ENCODE results near the gene RIPPLY1.
"Not testable (repeated sequence)": the region's sequence is repeated elsewhere in the genome, so short reads cannot be mapped to it uniquely, and the experiment has no call there.

Gene RIPPLY1

GRCh38 chrX:106905064-106905708 is 2.0 kb upstream of the RIPPLY1 start:
- no peak for DNase-seq

GRCh38 chrX:106903856-106904528 is 851 bp upstream of the RIPPLY1 start:
- no peak for DNase-seq

GRCh38 chrX:106902684-106903083 is 457 bp downstream of the RIPPLY1 start:
- DNase-seq: no peak

GRCh38 chrX:106901781-106902219 is 1.3 kb downstream of the RIPPLY1 start:
- DNase-seq: no peak

- DNase-seq: no peak
Observed at GRCh38 chrX:106901341-106901740, 1.8 kb downstream of the RIPPLY1 start.

GRCh38 chrX:106899841-106900240 is 3.3 kb downstream of the RIPPLY1 start:
- DNase-seq: no peak

GRCh38 chrX:106899276-106899675 is 3.9 kb downstream of the RIPPLY1 start:
- DNase-seq: no peak

- no peak for DNase-seq
Observed at GRCh38 chrX:106898462-106898861, 4.7 kb downstream of the RIPPLY1 start.

- no peak for DNase-seq
Observed at GRCh38 chrX:106897259-106897658, 5.9 kb downstream of the RIPPLY1 start.

- DNase-seq: no peak
Observed at GRCh38 chrX:106894978-106895452, 8.1 kb downstream of the RIPPLY1 start.

GRCh38 chrX:106894392-106894909 is 8.7 kb downstream of the RIPPLY1 start:
- DNase-seq: peak; percentile 44 to 67

- DNase-seq: no peak
Observed at GRCh38 chrX:106891762-106892460, 11.2 kb downstream of the RIPPLY1 start.

GRCh38 chrX:106889468-106889867 is 13.7 kb downstream of the RIPPLY1 start:
- no peak for DNase-seq

GRCh38 chrX:106875151-106875550 is 28.0 kb downstream of the RIPPLY1 start:
- no peak for DNase-seq

GRCh38 chrX:106874075-106874474 is 29.1 kb downstream of the RIPPLY1 start:
- no peak for DNase-seq

- DNase-seq: not testable (repeated sequence)
Observed at GRCh38 chrX:106872796-106873195, 30.3 kb downstream of the RIPPLY1 start.

GRCh38 chrX:106863697-106864096 is 39.4 kb downstream of the RIPPLY1 start:
- DNase-seq: no peak

- DNase-seq: no peak
Observed at GRCh38 chrX:106862972-106863688, 40.0 kb downstream of the RIPPLY1 start.

Data from hippocampal formation (tissue), 2 donors.